Natural killer cell (primary cell): ENCODE results near the gene SLC10A4. TPM values are rescaled to one million over a fixed set of nuclear protein-coding genes. Genes with fewer than 3 reads are reported as not detected.

ENCODE experiments used
- ATAC-seq, 3 donors: fragments of 150-1000 bp in 2 of 3; fragments of 200-7000 bp in 1 of 3; cut with Tn5 transposase; 1 replicate in 1 of 3; 2 replicates in 2 of 3; pipeline ENCODE4 v1.10.0; 2021; ENCODE audit warnings: mild to moderate bottlenecking in 2 of 3, moderate library complexity in 2 of 3
- DNase-seq, 2 donors: peaks; one replicate each; pipeline versions ENCODE4 v3.0.0 to v3.0.0-alpha.2; 2013 to 2021; ENCODE audit warnings: mixed read lengths in 1 of 2
- H3K27ac ChIP-seq: one replicate; pipeline ENCODE4 v1.5.1; 2013; ENCODE audit warnings: mild to moderate bottlenecking, low read length
- H3K27me3 ChIP-seq: one replicate; pipeline ENCODE4 v1.6.1; 2013; ENCODE audit warnings: low read length; ENCODE audit not compliant: control insufficient read depth, insufficient read depth
- H3K36me3 ChIP-seq: one replicate; pipeline ENCODE4 v1.6.1; 2013; ENCODE audit warnings: low read length; ENCODE audit not compliant: control insufficient read depth, insufficient read depth
- H3K4me1 ChIP-seq: one replicate; pipeline ENCODE4 v1.6.1; 2013; ENCODE audit warnings: low read length; ENCODE audit not compliant: control insufficient read depth, insufficient read depth
- H3K4me3 ChIP-seq: one replicate; pipeline ENCODE4 v1.5.1; 2013; ENCODE audit warnings: low read length
- H3K9me3 ChIP-seq: one replicate; pipeline ENCODE4 v1.6.1; 2013; ENCODE audit warnings: low read length; ENCODE audit not compliant: control insufficient read depth, insufficient read depth
- H3K27ac Mint-ChIP-seq, 2 donors: one replicate each; pipeline ENCODE4 v1.8.0; 2022; ENCODE audit warnings: mild to moderate bottlenecking in 2 of 2, mixed read lengths in 2 of 2, moderate library complexity in 1 of 2
- H3K27me3 Mint-ChIP-seq, 2 donors: one replicate each; pipeline ENCODE4 v1.8.0; 2022; ENCODE audit warnings: low read depth in 2 of 2, mixed read lengths in 2 of 2
- H3K36me3 Mint-ChIP-seq: one replicate; pipeline ENCODE4 v1.8.0; 2022; ENCODE audit warnings: mixed read lengths
- H3K4me1 Mint-ChIP-seq, 2 donors: one replicate each; pipeline ENCODE4 v1.8.0; 2022; ENCODE audit warnings: mixed read lengths in 2 of 2
- H3K4me3 Mint-ChIP-seq: one replicate; pipeline ENCODE4 v1.8.0; 2022; ENCODE audit warnings: mild to moderate bottlenecking, moderate library complexity, mixed read lengths
- H3K9me3 Mint-ChIP-seq, 2 donors: one replicate each; pipeline ENCODE4 v1.8.0; 2022; ENCODE audit warnings: mixed read lengths in 2 of 2
- CTCF ChIP-seq: fragments of 200-600 bp; IDR thresholded peaks from one replicate; pipeline ENCODE4 v1.8.0; 2022; ENCODE audit warnings: antibody characterized with exemption
- WGBS: methylation state at CpG from one replicate; pipeline ENCODE4 v1.1.7; 2013; ENCODE audit warnings: missing lambda C conversion rate; ENCODE audit not compliant: insufficient coverage; 5-methylcytosine and 5-hydroxymethylcytosine counted together
- intact Hi-C: fragments of 100-400 bp; cut with micrococcal nuclease; formaldehyde crosslinking; loops from one replicate; pipeline ENCODE4 v1.14.2; 2022
- total RNA-seq, 4 donors: library from RNA; stranded (reverse); fragments of 120-200 nt in 1 of 4; gene quantifications; one replicate each; pipeline versions ENCODE4 v1.2.3 to v1.2.4, GENCODE V29; 2013 to 2022

Gene SLC10A4
- total RNA-seq, 3 donors from 2014 or later (not counting 1 experiment from before 2014, with no cell fraction given), result 0.19 TPM; not detected in 2

GRCh38 chr4:48472794-48473193 is 10.3 kb upstream of the SLC10A4 start:
- Mint-ChIP-seq H3K4me3 (no peak overlapping the region), H3K4me1 (peaks cover 0 to 6% of the 10 kb centered on the region in 2 donors), H3K9me3 (no peaks in the 10 kb centered on the region), H3K27ac (no peak overlapping the region), H3K36me3 (no peaks in the 10 kb centered on the region), H3K27me3 (peaks cover 12 to 25% of the 10 kb centered on the region in 2 donors)
- ATAC-seq (no peak), DNase-seq (no peak)
- Histone ChIP-seq H3K27me3 (no peaks in the 10 kb centered on the region), H3K36me3 (no peaks in the 10 kb centered on the region), H3K9me3 (no peaks in the 10 kb centered on the region), H3K4me3 (no peak overlapping the region), H3K4me1 (no peaks in the 10 kb centered on the region), H3K27ac (no peak overlapping the region)
- TF ChIP-seq CTCF, result no peak
- intact Hi-C loops, result no loop called here
- no CpG with 5 or more reads among the region's 1 CpG for WGBS

- no peak overlapping the region for H3K27ac Mint-ChIP-seq
- peaks cover 16 to 25% of the 10 kb centered on the region in 2 donors for H3K27me3 Mint-ChIP-seq
- 97% methylated on average over 6 of the region's 6 CpGs for WGBS
- H3K36me3 ChIP-seq, result no peaks in the 10 kb centered on the region
- H3K4me1 ChIP-seq, result no peaks in the 10 kb centered on the region
- no peak for ATAC-seq
- no peak overlapping the region for H3K4me3 ChIP-seq
- H3K9me3 ChIP-seq, result no peaks in the 10 kb centered on the region
- peaks cover 0 to 7% of the 10 kb centered on the region in 2 donors for H3K4me1 Mint-ChIP-seq
- no peaks in the 10 kb centered on the region for H3K36me3 Mint-ChIP-seq
- TF ChIP-seq CTCF, result no peak
- no peak overlapping the region for H3K27ac ChIP-seq
- no peaks in the 10 kb centered on the region for H3K9me3 Mint-ChIP-seq
- intact Hi-C loops, result no loop called here
- H3K27me3 ChIP-seq, result peaks cover 2% of the 10 kb centered on the region
- DNase-seq, result no peak
- H3K4me3 Mint-ChIP-seq, result no peak overlapping the region
These were observed 7.4 kb upstream of the SLC10A4 start for GRCh38 chr4:48475770-48476169.

GRCh38 chr4:48478273-48478672 is 4.9 kb upstream of the SLC10A4 start:
- ATAC-seq, result no peak
- Mint-ChIP-seq H3K27ac (no peak overlapping the region), H3K4me1 (peaks cover 5 to 7% of the 10 kb centered on the region in 2 donors)

More at GRCh38 chr4:48478273-48478672, 4.9 kb upstream of the SLC10A4 start:
- Histone ChIP-seq H3K27me3 (peaks cover 19% of the 10 kb centered on the region), H3K4me3 (no peak overlapping the region), H3K4me1 (peaks cover 3% of the 10 kb centered on the region), H3K9me3 (no peaks in the 10 kb centered on the region), H3K27ac (no peak overlapping the region), H3K36me3 (no peaks in the 10 kb centered on the region)
- 100% methylated on average over 1 of the region's 2 CpGs for WGBS
- intact Hi-C loops, result no loop called here
- DNase-seq, result no peak
- no peaks in the 10 kb centered on the region for H3K36me3 Mint-ChIP-seq
- H3K4me3 Mint-ChIP-seq, result no peak overlapping the region
- no peaks in the 10 kb centered on the region for H3K9me3 Mint-ChIP-seq
- peaks cover 33 to 45% of the 10 kb centered on the region in 2 donors for H3K27me3 Mint-ChIP-seq
- TF ChIP-seq CTCF, result no peak
